Colonic mucosa (tissue), 4 donors: ENCODE measurements around the gene RAB11FIP3. TPM values are rescaled to one million over a fixed set of nuclear protein-coding genes. Genes with fewer than 3 reads are reported as not detected.

Experiments used
- DNase-seq: peaks from one replicate; pipeline ENCODE4 v3.0.0-alpha.2; 2020
- H3K27ac ChIP-seq: fragments of 200-600 bp; one replicate; pipeline ENCODE4 v1.8.0; 2021
- H3K27me3 ChIP-seq: fragments of 200-600 bp; one replicate; pipeline ENCODE4 v1.8.0; 2021
- H3K36me3 ChIP-seq: fragments of 200-600 bp; one replicate; pipeline ENCODE4 v1.8.0; 2021
- H3K4me1 ChIP-seq: fragments of 200-600 bp; one replicate; pipeline ENCODE4 v1.8.0; 2021; ENCODE audit warnings: mild to moderate bottlenecking
- H3K4me3 ChIP-seq: fragments of 200-600 bp; one replicate; pipeline ENCODE4 v1.8.0; 2021
- H3K9ac ChIP-seq, 2 donors: one replicate each; pipeline ENCODE4 v1.7.0; 2013; ENCODE audit warnings: control low read depth in 2 of 2, low read depth in 2 of 2, low read length in 2 of 2
- H3K9me3 ChIP-seq: fragments of 200-600 bp; one replicate; pipeline ENCODE4 v1.8.0; 2021
- intact Hi-C: fragments of 100-400 bp; cut with DNase I; formaldehyde crosslinking; loops from one replicate; pipeline ENCODE4 v1.14.1; 2022
- total RNA-seq, 2 donors: library from RNA; stranded (reverse); fragmentation: NEBNext Ultra II Directional in 1 of 2; extraction: Animal tissue kit (Norgen Biotek cat#: 25700) in 1 of 2; gene quantifications; one replicate each; pipeline ENCODE4 v1.2.1, GENCODE V29; 2021
- TF ChIP-seq, protein P1 (sequence below): fragments of 200-600 bp; IDR thresholded peaks from one replicate; pipeline ENCODE4 v1.8.0; 2022; ENCODE audit warnings: antibody characterized with exemption, mild to moderate bottlenecking
- donor health status: healthy.
- donor health status: DM: no; HTN: no; CAD: no.
- donor health status: DM: no; HTN: no; CAD: no.

The RAB11FIP3 gene
- total RNA-seq, 2 donors from 2014 or later: 20.9 to 22.3 TPM

DNA sequence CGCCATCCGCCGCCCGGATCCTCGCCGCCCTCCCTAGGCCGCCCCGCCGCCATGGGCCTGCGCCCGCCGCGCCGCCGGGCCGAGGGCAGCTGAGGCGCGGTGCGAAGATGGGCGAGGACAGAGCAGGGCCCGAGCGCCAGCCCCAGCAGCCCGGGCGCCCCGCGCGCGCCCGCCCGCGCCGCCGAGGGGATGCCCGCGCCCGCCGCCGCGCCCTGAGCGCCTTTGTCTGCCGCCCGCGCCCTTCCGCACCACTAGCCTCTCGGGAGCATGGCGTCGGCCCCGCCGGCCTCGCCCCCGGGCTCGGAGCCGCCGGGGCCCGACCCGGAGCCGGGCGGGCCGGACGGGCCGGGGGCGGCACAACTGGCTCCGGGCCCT lies 278 bp downstream of the RAB11FIP3 start:
- TF ChIP-seq, protein P1, sequence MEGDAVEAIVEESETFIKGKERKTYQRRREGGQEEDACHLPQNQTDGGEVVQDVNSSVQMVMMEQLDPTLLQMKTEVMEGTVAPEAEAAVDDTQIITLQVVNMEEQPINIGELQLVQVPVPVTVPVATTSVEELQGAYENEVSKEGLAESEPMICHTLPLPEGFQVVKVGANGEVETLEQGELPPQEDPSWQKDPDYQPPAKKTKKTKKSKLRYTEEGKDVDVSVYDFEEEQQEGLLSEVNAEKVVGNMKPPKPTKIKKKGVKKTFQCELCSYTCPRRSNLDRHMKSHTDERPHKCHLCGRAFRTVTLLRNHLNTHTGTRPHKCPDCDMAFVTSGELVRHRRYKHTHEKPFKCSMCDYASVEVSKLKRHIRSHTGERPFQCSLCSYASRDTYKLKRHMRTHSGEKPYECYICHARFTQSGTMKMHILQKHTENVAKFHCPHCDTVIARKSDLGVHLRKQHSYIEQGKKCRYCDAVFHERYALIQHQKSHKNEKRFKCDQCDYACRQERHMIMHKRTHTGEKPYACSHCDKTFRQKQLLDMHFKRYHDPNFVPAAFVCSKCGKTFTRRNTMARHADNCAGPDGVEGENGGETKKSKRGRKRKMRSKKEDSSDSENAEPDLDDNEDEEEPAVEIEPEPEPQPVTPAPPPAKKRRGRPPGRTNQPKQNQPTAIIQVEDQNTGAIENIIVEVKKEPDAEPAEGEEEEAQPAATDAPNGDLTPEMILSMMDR: no peak
- Histone ChIP-seq H3K27ac (peak overlapping the region; percentile 89), H3K36me3 (no peaks in the 10 kb centered on the region), H3K9me3 (no peaks in the 10 kb centered on the region), H3K4me1 (no peaks in the 10 kb centered on the region), H3K27me3 (no peaks in the 10 kb centered on the region), H3K4me3 (peak overlapping the region; percentile 69), H3K9ac (peak overlapping the region in 1 of 2 donors; percentile 83)
- no peak for DNase-seq
- intact Hi-C loops: no loop called here

DNA sequence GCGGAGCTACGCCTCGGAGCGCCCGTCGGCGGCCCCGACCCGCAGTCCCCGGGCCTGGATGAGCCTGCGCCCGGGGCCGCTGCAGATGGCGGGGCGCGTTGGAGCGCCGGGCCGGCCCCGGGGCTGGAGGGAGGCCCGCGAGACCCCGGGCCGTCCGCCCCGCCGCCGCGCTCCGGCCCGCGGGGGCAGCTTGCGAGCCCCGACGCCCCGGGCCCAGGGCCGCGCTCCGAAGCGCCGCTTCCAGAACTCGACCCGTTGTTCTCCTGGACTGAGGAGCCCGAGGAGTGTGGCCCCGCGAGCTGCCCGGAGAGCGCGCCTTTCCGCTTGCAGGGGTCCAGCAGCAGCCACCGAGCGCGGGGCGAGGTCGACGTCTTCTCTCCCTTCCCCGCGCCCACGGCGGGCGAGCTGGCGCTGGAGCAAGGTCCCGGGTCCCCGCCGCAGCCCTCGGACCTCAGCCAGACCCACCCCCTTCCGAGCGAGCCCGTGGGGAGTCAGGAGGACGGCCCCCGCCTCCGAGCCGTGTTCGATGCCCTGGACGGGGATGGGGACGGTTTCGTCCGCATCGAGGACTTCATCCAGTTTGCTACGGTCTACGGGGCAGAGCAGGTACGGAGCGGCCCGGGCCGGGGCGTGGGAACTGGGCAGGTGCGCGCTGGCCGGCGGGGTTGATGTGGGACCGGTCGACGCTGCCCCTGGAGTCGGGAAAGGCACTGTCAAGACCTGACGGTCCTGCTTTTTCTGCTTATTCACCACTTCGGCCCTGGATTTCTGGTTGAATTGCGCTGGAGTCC lies 861 bp downstream of the RAB11FIP3 start:
- Histone ChIP-seq H3K4me1 (no peaks in the 10 kb centered on the region), H3K4me3 (peak overlapping the region; percentile 63), H3K9ac (peak overlapping the region; percentile 51 to 83), H3K36me3 (no peaks in the 10 kb centered on the region), H3K27me3 (no peaks in the 10 kb centered on the region), H3K27ac (no peak overlapping the region), H3K9me3 (no peaks in the 10 kb centered on the region)
- TF ChIP-seq, protein P1: no peak
- intact Hi-C loops: no loop called here
- peak; percentile 38 for DNase-seq

DNA sequence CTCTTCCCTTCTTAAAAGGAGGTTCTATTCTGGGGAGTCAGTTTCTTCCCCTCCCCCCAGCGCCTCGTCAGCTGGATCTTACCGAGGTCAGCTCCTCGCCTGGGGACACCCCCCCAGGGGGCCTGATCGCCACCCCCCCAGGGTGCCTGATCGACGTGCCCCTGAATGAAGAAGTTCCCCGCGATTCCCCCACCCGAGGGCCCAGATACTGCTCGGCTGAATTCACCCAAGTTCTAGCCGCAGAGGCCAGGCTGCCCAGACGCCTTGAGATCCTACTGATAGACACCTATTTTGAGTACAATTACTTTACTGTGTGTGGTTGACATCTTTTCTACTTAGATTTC lies 1.4 kb downstream of the RAB11FIP3 start:
- Histone ChIP-seq H3K36me3 (no peaks in the 10 kb centered on the region), H3K9me3 (no peaks in the 10 kb centered on the region), H3K4me1 (no peaks in the 10 kb centered on the region), H3K27ac (no peak overlapping the region), H3K9ac (peak overlapping the region; percentile 32 to 83), H3K4me3 (peak overlapping the region; percentile 63), H3K27me3 (no peaks in the 10 kb centered on the region)
- intact Hi-C loops: no loop called here
- DNase-seq: no peak
- TF ChIP-seq, protein P1: no peak

DNA sequence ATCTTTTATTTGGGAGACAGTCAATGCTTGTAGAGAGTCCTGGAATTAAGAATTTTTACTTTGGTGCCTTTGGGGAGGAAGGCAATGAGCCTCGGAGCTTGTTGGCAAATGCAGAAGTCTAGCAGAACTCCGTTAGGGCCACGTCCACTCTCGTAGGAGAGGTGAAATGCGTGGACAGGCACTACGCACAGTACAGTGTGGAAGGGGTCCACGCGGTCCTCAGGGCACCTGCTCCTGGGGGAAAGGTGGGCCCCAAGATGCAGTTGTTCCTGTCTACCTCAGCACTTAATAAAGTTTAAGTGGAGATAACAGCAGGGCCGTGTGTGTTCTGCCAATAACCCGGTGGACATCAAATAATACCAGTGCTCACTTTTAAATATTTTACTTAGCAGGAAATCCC lies 1.8 kb downstream of the RAB11FIP3 start:
- peak overlapping the region in 1 of 2 donors; percentile 30 for H3K9ac ChIP-seq
- H3K27ac ChIP-seq: no peak overlapping the region
- H3K36me3 ChIP-seq: no peaks in the 10 kb centered on the region
- H3K4me1 ChIP-seq: no peaks in the 10 kb centered on the region
- intact Hi-C loops: no loop called here
- TF ChIP-seq, protein P1: no peak
- H3K9me3 ChIP-seq: no peaks in the 10 kb centered on the region
- DNase-seq: no peak
- no peaks in the 10 kb centered on the region for H3K27me3 ChIP-seq
- H3K4me3 ChIP-seq: peak overlapping the region; percentile 63

DNA sequence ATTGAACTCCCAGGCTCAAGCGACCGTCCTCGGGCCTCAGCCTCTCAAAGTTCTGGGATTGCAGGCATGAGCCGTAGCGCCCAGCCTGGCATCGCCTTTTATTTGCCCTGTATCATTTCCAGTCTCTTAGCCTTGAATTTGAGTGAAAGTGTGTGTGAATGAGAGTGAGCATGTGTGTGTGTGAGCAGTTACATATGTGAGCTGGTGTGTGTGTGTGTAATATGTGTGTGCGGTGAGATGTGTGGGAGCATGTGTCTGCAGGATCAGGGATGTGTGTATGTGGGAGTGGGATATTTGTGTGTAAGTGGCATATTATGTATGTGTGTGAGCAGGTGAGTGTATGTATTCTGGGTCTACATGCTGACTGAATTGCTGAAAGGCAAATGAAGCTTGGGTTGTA lies 5.5 kb downstream of the RAB11FIP3 start:
- intact Hi-C loops: no loop called here

More for the DNA sequence above, 5.5 kb downstream of the RAB11FIP3 start:
- TF ChIP-seq, protein P1: no peak
- Histone ChIP-seq H3K27ac (no peak overlapping the region), H3K9ac (no peak overlapping the region), H3K4me1 (no peaks in the 10 kb centered on the region), H3K36me3 (no peaks in the 10 kb centered on the region), H3K27me3 (no peaks in the 10 kb centered on the region), H3K9me3 (no peaks in the 10 kb centered on the region), H3K4me3 (no peak overlapping the region)
- no peak for DNase-seq
